Caco-2 (cell line): ENCODE measurements around the gene PNPLA3. TPM values are rescaled to one million over a fixed set of nuclear protein-coding genes. Genes with fewer than 3 reads are reported as not detected.

ENCODE experiments used
- BruUV-seq: library from RNA; stranded (reverse); fragments of 400-500 nt; replicated peaks from 2 replicates; lab custom pipeline; 2021; lab: Mats Ljungman, UMichigan
- CTCF ChIA-PET: fragments of 300-600 bp; sonication (Branson Sonifier 250); formaldehyde crosslinking; loops from one replicate; lab custom pipeline; 2022; ENCODE audit warnings: antibody characterized with exemption; lab: Charles Lee
- POLR2A ChIA-PET: fragments of 300-600 bp; sonication (Branson Sonifier 250); formaldehyde crosslinking; loops from one replicate; lab custom pipeline; 2022; ENCODE audit warnings: antibody characterized with exemption; lab: Charles Lee
- DNase-seq, 2 experiments: peaks; one replicate each; pipeline versions ENCODE4 v3.0.0 to v3.0.0-alpha.2; 2020 to 2022
- H3K27me3 ChIP-seq: replicated peaks from 2 replicates; pipeline ENCODE4 v1.6.0; 2011; ENCODE audit warnings: low read length; ENCODE audit not compliant: control insufficient read depth, insufficient read depth
- H3K36me3 ChIP-seq: 2 replicates; pipeline ENCODE4 v1.5.1; 2011; ENCODE audit warnings: low read length; ENCODE audit not compliant: control insufficient read depth, insufficient read depth
- H3K4me1 ChIP-seq: fragments of 250-450 bp; sonication (Bioruptor Pico); 2 replicates; pipeline ENCODE4 v1.5.1; 2020; ENCODE audit warnings: mild to moderate bottlenecking
- H3K4me3 ChIP-seq: 2 replicates; pipeline ENCODE4 v1.5.1; 2011; ENCODE audit warnings: low read depth, mild to moderate bottlenecking, control low read depth, low read length
- H3K9me3 ChIP-seq: fragments of 250-450 bp; sonication (Bioruptor Pico); 2 replicates; pipeline ENCODE4 v1.5.1; 2020; ENCODE audit warnings: mild to moderate bottlenecking, moderate library complexity
- H3K27ac Mint-ChIP-seq: one replicate; pipeline ENCODE4 v1.8.0; 2022; ENCODE audit warnings: mixed read lengths; ENCODE audit not compliant: unreplicated experiment
- H3K27me3 Mint-ChIP-seq: one replicate; pipeline ENCODE4 v1.8.0; 2022; ENCODE audit warnings: mixed read lengths; ENCODE audit not compliant: insufficient read depth, unreplicated experiment
- H3K36me3 Mint-ChIP-seq: one replicate; pipeline ENCODE4 v1.8.0; 2022; ENCODE audit warnings: mild to moderate bottlenecking, mixed read lengths; ENCODE audit not compliant: insufficient read depth, unreplicated experiment
- H3K4me1 Mint-ChIP-seq: one replicate; pipeline ENCODE4 v1.8.0; 2022; ENCODE audit warnings: low read depth, mixed read lengths; ENCODE audit not compliant: unreplicated experiment
- H3K4me3 Mint-ChIP-seq: one replicate; pipeline ENCODE4 v1.8.0; 2022; ENCODE audit warnings: mild to moderate bottlenecking, moderate library complexity, mixed read lengths; ENCODE audit not compliant: unreplicated experiment
- H3K9me3 Mint-ChIP-seq: one replicate; pipeline ENCODE4 v1.8.0; 2022; ENCODE audit warnings: mixed read lengths; ENCODE audit not compliant: unreplicated experiment
- CTCF ChIP-seq, 2 experiments: fragments of 200-600 bp in 1 of 2; IDR thresholded peaks; 1 replicate in 1 of 2; 2 replicates in 1 of 2; pipeline versions ENCODE4 v1.5.1 to v1.8.0; 2011 to 2022; ENCODE audit warnings: antibody characterized with exemption in 1 of 2, control low read depth in 1 of 2, inconsistent platforms in 1 of 2, low read depth in 1 of 2, low read length in 1 of 2, mild to moderate bottlenecking in 1 of 2, moderate library complexity in 1 of 2; ENCODE audit not compliant: insufficient read depth in 1 of 2, severe bottlenecking in 1 of 2, unreplicated experiment in 1 of 2
- intact Hi-C: fragments of 100-400 bp; cut with micrococcal nuclease; formaldehyde crosslinking; loops from one replicate; pipeline ENCODE4 v1.10.0; 2022; ENCODE audit not compliant: unreplicated experiment
- total RNA-seq: library from RNA; stranded (reverse); gene quantifications from 2 replicates; pipeline ENCODE4 v1.2.3, GENCODE V29; 2022

The PNPLA3 gene
- total RNA-seq, 1 experiment from 2014 or later = 5.0 TPM

- no TSS peak for BruUV-seq
- CTCF ChIA-PET = interaction anchor here (0.6 to 1.9 kb wide), 15 partner anchors 8 to 584 kb away, joined by 3 to 53 read pairs (median 4); partner anchors contain the start of genes PNPLA3 and SAMM50
- Mint-ChIP-seq H3K27me3 (no peaks in the 10 kb centered on the region), H3K9me3 (no peaks in the 10 kb centered on the region), H3K4me3 (no peak overlapping the region), H3K27ac (no peak overlapping the region), H3K36me3 (no peaks in the 10 kb centered on the region), H3K4me1 (no peaks in the 10 kb centered on the region)
- no peak for DNase-seq
- no peak for TF ChIP-seq CTCF (IDR thresholded peaks at IDR 0.05; ENCODE audit: insufficient read depth in 1 of 2, low read depth in 1 of 2, low read length in 1 of 2, severe bottlenecking in 1 of 2, unreplicated experiment in 1 of 2)
- Histone ChIP-seq H3K9me3 (no peaks in the 10 kb centered on the region), H3K4me3 (no peak overlapping the region), H3K4me1 (no peaks in the 10 kb centered on the region), H3K36me3 (no peaks in the 10 kb centered on the region), H3K27me3 (no peaks in the 10 kb centered on the region)
- intact Hi-C loops = loop anchor here (2.0 to 5.0 kb wide), 2 partner anchors 22 to 59 kb away; no protein-coding TSS in a partner anchor
- POLR2A ChIA-PET = no interaction called here
Observed at GRCh38 chr22:43946384-43946667, 22.7 kb downstream of the PNPLA3 start.

- Mint-ChIP-seq H3K36me3 (no peaks in the 10 kb centered on the region), H3K4me3 (no peak overlapping the region), H3K4me1 (no peaks in the 10 kb centered on the region), H3K9me3 (no peaks in the 10 kb centered on the region), H3K27me3 (no peaks in the 10 kb centered on the region), H3K27ac (no peak overlapping the region)
- no peaks in the 10 kb centered on the region for H3K36me3 ChIP-seq
- BruUV-seq = no TSS peak
- intact Hi-C loops = loop anchor here (5.0 kb wide), 1 partner anchor 62 kb away; no protein-coding TSS in a partner anchor
- H3K4me3 ChIP-seq = no peak overlapping the region
- no peak for DNase-seq
- TF ChIP-seq CTCF (IDR thresholded peaks at IDR 0.05; ENCODE audit: insufficient read depth in 1 of 2, low read depth in 1 of 2, low read length in 1 of 2, severe bottlenecking in 1 of 2, unreplicated experiment in 1 of 2) = no peak
- ChIA-PET CTCF (no interaction called here), POLR2A (no interaction called here)
- H3K27me3 ChIP-seq = no peaks in the 10 kb centered on the region
- H3K9me3 ChIP-seq = no peaks in the 10 kb centered on the region
- H3K4me1 ChIP-seq = no peaks in the 10 kb centered on the region
Observed at GRCh38 chr22:43948836-43949406, 25.3 kb downstream of the PNPLA3 start.

- H3K4me1 Mint-ChIP-seq = peaks cover 3% of the 10 kb centered on the region
Observed at GRCh38 chr22:43951391-43951790, 27.8 kb downstream of the PNPLA3 start.

More at GRCh38 chr22:43951391-43951790, 27.8 kb downstream of the PNPLA3 start:
- CTCF ChIA-PET = no interaction called here
- no peak for TF ChIP-seq CTCF (IDR thresholded peaks at IDR 0.05; ENCODE audit: insufficient read depth in 1 of 2, low read depth in 1 of 2, low read length in 1 of 2, severe bottlenecking in 1 of 2, unreplicated experiment in 1 of 2)
- Mint-ChIP-seq H3K27ac (no peak overlapping the region), H3K36me3 (no peaks in the 10 kb centered on the region), H3K27me3 (no peaks in the 10 kb centered on the region), H3K9me3 (no peaks in the 10 kb centered on the region), H3K4me3 (no peak overlapping the region)
- POLR2A ChIA-PET = no interaction called here
- H3K4me1 ChIP-seq = no peaks in the 10 kb centered on the region
- no peaks in the 10 kb centered on the region for H3K9me3 ChIP-seq
- H3K27me3 ChIP-seq = no peaks in the 10 kb centered on the region
- no TSS peak for BruUV-seq
- H3K36me3 ChIP-seq = no peaks in the 10 kb centered on the region
- intact Hi-C loops = no loop called here
- DNase-seq = no peak
- no peak overlapping the region for H3K4me3 ChIP-seq
